Thyroid gland (tissue), 4 donors: Measurements from ENCODE around the gene RFTN1. TPM values are rescaled to one million over a fixed set of nuclear protein-coding genes. Genes with fewer than 3 reads are reported as not detected.

ENCODE experiments used
- DNase-seq, 2 donors: peaks; one replicate each; pipeline ENCODE4 v3.0.0-alpha.2; 2019
- H3K27ac ChIP-seq, 3 donors: fragments of 200-600 bp; sonication (generic); 1 replicate in 2 of 3; 2 replicates in 1 of 3; pipeline ENCODE4 v1.5.1; 2016 to 2019; ENCODE audit warnings: mild to moderate bottlenecking in 1 of 3, moderate library complexity in 1 of 3
- H3K27me3 ChIP-seq: fragments of 200-600 bp; sonication (generic); one replicate; pipeline ENCODE4 v1.5.1; 2019
- H3K36me3 ChIP-seq, 2 donors: fragments of 200-600 bp; sonication (generic); one replicate each; pipeline ENCODE4 v1.5.1; 2016 to 2019
- H3K4me1 ChIP-seq, 2 donors: fragments of 200-600 bp; sonication (generic); one replicate each; pipeline ENCODE4 v1.5.1; 2017 to 2019
- H3K4me3 ChIP-seq, 3 donors: fragments of 200-600 bp; sonication (generic); replicated peaks in 1 of 3; 1 replicate in 2 of 3; 2 replicates in 1 of 3; pipeline ENCODE4 v1.5.1; 2016; ENCODE audit warnings: mild to moderate bottlenecking in 1 of 3
- H3K9me3 ChIP-seq: fragments of 200-600 bp; sonication (generic); one replicate; pipeline ENCODE4 v1.5.1; 2017
- POLR2A ChIP-seq, 2 donors: fragments of 450-650 bp; IDR thresholded peaks; one replicate each; pipeline ENCODE4 v1.6.1; 2017; ENCODE audit warnings: antibody characterized with exemption in 2 of 2, mild to moderate bottlenecking in 2 of 2, moderate library complexity in 1 of 2
- WGBS, 2 donors: methylation state at CpG; one replicate each; pipeline ENCODE4 v1.1.5; 2017; 5-methylcytosine and 5-hydroxymethylcytosine counted together
- intact Hi-C: fragments of 100-400 bp; cut with DNase I; formaldehyde crosslinking; loops from one replicate; pipeline ENCODE4 v1.15.1; 2023
- total RNA-seq, 4 donors: library from RNA; depleted of rRNA; stranded (reverse); fragments of >200 nt; gene quantifications; one replicate each; pipeline ENCODE4 v1.2.3, GENCODE V29; 2016
- TF ChIP-seq, protein P1 (sequence below), 6 experiments: fragments of 200-600 bp in 3 of 6; fragments of 450-650 bp in 3 of 6; sonication (generic) in 3 of 6; IDR thresholded peaks; one replicate each; pipeline ENCODE4 v1.5.1; 2016 to 2019; ENCODE audit warnings: antibody characterized with exemption in 6 of 6, mild to moderate bottlenecking in 2 of 6, inconsistent platforms in 1 of 6, moderate library complexity in 1 of 6

RFTN1 gene
- total RNA-seq, 4 donors from 2014 or later, result 110 to 239 (median 153) TPM

DNA sequence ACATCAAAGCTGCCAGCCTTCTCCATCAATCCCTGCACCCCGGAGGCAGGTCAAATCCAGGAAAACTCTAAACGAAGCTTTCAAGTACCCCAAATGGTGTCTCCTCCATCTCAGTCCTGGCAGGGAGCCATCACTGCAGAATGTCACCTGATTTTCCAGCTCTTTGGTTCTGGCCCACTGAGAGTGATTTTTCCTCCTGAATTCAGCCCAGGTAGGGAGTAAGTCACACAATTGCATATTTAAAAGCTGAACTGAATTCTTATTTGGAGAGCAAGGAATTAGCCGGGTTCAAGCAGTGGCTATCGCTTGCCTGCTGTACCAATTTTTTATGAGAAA lies 5.3 kb downstream of the RFTN1 start:
- TF ChIP-seq POLR2A (IDR thresholded peaks at IDR 0.05), result peak in 1 of 2 donors; percentile 34
- TF ChIP-seq, protein P1, sequence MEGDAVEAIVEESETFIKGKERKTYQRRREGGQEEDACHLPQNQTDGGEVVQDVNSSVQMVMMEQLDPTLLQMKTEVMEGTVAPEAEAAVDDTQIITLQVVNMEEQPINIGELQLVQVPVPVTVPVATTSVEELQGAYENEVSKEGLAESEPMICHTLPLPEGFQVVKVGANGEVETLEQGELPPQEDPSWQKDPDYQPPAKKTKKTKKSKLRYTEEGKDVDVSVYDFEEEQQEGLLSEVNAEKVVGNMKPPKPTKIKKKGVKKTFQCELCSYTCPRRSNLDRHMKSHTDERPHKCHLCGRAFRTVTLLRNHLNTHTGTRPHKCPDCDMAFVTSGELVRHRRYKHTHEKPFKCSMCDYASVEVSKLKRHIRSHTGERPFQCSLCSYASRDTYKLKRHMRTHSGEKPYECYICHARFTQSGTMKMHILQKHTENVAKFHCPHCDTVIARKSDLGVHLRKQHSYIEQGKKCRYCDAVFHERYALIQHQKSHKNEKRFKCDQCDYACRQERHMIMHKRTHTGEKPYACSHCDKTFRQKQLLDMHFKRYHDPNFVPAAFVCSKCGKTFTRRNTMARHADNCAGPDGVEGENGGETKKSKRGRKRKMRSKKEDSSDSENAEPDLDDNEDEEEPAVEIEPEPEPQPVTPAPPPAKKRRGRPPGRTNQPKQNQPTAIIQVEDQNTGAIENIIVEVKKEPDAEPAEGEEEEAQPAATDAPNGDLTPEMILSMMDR (IDR thresholded peaks at IDR 0.05), result no peak
- WGBS, 2 donors, result 27 to 33% methylated on average over 4 of the region's 4 CpGs
- peak overlapping the region; percentile 70 to 94 (median 92) for H3K27ac ChIP-seq
- H3K4me3 ChIP-seq, result no peak overlapping the region
- intact Hi-C loops, result no loop called here
- no peaks in the 10 kb centered on the region for H3K36me3 ChIP-seq
- no peaks in the 10 kb centered on the region for H3K27me3 ChIP-seq
- H3K4me1 ChIP-seq, result peaks cover 44 to 64% of the 10 kb centered on the region in 2 donors
- DNase-seq, result peak; percentile 88 to 93
- H3K9me3 ChIP-seq, result no peaks in the 10 kb centered on the region

DNA sequence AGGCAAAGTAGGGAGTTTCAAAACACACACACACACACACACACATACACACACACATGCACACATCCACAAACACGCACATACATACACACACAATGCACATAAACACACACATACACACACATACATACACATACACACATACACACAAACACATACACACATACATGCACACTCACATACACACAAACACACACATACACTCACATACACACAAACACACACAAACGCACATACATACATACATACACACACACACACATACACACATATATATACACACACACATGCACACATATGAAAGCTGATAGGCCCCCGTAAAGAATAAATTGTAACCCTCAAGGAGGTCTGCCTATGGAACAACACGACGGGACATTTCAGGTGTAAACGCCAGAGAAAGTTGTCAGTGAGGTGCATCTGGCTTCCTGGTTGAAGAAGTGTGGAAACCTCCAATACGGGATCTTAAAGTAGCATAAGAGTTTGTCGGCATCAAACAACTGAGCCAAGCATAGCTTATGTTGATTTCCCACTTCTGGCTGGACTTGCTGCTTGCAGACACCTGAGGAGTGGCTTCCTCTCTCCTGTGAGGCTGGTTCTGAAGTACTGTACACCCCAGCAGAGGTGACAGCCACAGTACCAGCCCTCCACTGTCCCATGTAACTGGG lies 5.8 kb downstream of the RFTN1 start:
- WGBS, 2 donors, result 65 to 72% methylated on average over 8 of the region's 8 CpGs
- H3K9me3 ChIP-seq, result no peaks in the 10 kb centered on the region
- DNase-seq, result no peak
- TF ChIP-seq POLR2A (IDR thresholded peaks at IDR 0.05), result no peak
- TF ChIP-seq, protein P1 (IDR thresholded peaks at IDR 0.05), result no peak
- peaks cover 49 to 68% of the 10 kb centered on the region in 2 donors for H3K4me1 ChIP-seq
- H3K4me3 ChIP-seq, result no peak overlapping the region
- no peaks in the 10 kb centered on the region for H3K36me3 ChIP-seq
- intact Hi-C loops, result no loop called here
- H3K27ac ChIP-seq, result peak overlapping the region; percentile 70 to 94 (median 92)
- H3K27me3 ChIP-seq, result no peaks in the 10 kb centered on the region

DNA sequence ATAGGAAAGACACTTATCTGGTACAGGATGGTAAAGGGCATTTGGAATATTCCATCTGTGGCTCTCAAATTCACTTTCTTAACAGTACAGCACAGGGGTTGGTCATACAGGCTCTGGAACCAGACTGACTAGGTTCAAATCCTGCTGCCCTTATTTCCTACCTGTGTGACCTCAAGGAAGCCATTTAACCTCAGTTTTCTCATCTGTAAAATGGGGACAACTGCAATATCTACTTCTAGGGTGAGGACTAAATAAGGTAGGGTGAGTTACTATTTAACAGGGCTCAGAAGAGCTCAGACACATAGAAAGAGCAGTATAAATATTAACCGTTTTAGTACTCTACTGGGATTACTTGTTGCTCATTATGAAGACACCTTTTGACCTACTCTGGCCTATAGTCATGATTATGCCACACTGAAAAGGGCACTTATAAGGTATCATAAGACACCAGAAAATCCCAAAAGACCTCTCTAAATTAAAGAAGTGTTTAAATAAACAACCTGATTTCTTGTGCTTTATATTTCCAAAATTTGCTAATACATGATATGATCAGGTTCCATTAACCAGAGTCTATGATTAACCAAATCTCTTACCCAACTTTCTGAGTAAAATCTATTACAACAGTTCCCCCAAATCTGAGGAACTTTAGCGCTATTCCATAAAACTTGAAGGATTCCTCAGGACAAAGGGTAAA lies 6.5 kb downstream of the RFTN1 start:
- TF ChIP-seq, protein P1 (IDR thresholded peaks at IDR 0.05), result no peak
- no peak for TF ChIP-seq POLR2A (IDR thresholded peaks at IDR 0.05)
- 94 to 95% methylated on average over 2 of the region's 2 CpGs for WGBS, 2 donors
- Histone ChIP-seq H3K9me3 (no peaks in the 10 kb centered on the region), H3K4me1 (peaks cover 49 to 67% of the 10 kb centered on the region in 2 donors), H3K4me3 (no peak overlapping the region), H3K27me3 (no peaks in the 10 kb centered on the region), H3K27ac (peak overlapping the region in 2 of 3 donors; percentile 92 to 94), H3K36me3 (no peaks in the 10 kb centered on the region)
- intact Hi-C loops, result no loop called here
- DNase-seq, result no peak

DNA sequence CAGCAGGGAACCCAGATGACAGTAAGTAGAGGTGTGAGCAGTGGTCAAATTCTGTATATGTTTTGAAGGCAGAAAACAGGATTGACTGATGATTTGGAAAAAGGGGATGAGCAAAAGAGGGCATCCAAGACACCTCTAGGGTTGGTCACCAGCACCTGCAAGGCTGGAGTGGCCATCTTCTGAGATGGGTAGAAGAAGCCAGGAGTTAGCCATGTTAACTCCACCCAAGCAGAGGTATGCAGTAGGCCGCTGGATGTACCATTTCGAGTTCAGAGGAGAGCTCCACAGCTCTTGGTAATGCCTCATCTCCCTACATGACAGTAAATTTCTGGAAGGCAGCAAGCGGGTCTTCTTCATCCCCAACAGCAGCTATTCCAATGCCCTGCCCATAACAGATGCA lies 7.0 kb downstream of the RFTN1 start:
- Histone ChIP-seq H3K9me3 (no peaks in the 10 kb centered on the region), H3K4me3 (no peak overlapping the region), H3K27ac (peak overlapping the region in 1 of 3 donors; percentile 94), H3K4me1 (peaks cover 47 to 61% of the 10 kb centered on the region in 2 donors), H3K36me3 (no peaks in the 10 kb centered on the region), H3K27me3 (no peaks in the 10 kb centered on the region)
- no peak for DNase-seq
- no peak for TF ChIP-seq POLR2A (IDR thresholded peaks at IDR 0.05)
- TF ChIP-seq, protein P1 (IDR thresholded peaks at IDR 0.05), result no peak
- intact Hi-C loops, result no loop called here
- 86 to 98% methylated on average over 3 of the region's 3 CpGs for WGBS, 2 donors

DNA sequence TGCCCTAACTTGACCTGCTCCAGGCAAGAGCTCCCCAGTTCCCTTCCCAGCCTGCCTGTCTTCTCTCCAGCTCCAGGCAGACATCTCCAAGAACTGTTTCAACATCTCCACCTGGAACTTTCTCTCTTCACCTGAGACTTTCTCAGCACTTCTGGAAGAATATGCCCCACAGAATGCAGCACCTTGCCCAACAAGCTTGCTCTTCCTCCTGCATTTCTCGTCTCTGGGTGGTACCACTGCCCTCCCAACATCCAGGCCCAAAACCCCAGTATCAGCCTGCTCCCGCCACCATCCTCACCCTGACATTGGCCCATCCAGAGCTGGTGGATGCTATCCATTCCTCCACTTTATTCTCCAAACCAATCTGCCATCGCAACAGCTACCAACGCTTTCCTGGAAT lies 8.8 kb downstream of the RFTN1 start:
- Histone ChIP-seq H3K4me1 (peaks cover 35 to 46% of the 10 kb centered on the region in 2 donors), H3K9me3 (no peaks in the 10 kb centered on the region)
- whole genome bisulfite sequencing, 2 donors, result 70 to 96% methylated on average over 4 of the region's 4 CpGs

More for the DNA sequence above, 8.8 kb downstream of the RFTN1 start:
- H3K4me3 ChIP-seq, result no peak overlapping the region
- H3K36me3 ChIP-seq, result no peaks in the 10 kb centered on the region
- no peak for TF ChIP-seq POLR2A (IDR thresholded peaks at IDR 0.05)
- TF ChIP-seq, protein P1 (IDR thresholded peaks at IDR 0.05), result no peak
- DNase-seq, result no peak
- peak overlapping the region in 1 of 3 donors; percentile 10 for H3K27ac ChIP-seq
- no peaks in the 10 kb centered on the region for H3K27me3 ChIP-seq
- intact Hi-C loops, result no loop called here
